Spinal cord (tissue), 10 donors: ENCODE data around the gene HCN1. TPM values are rescaled to one million over a fixed set of nuclear protein-coding genes. Genes with fewer than 3 reads are reported as not detected.
"Not testable (repeated sequence)": the region's sequence is repeated elsewhere in the genome, so short reads cannot be mapped to it uniquely, and the experiment has no call there.

Experiments used
- DNase-seq, 6 donors: peaks; one replicate each; pipeline versions ENCODE4 v3.0.0 to v3.0.0-alpha.2; 2013 to 2015; ENCODE audit warnings: low spot score in 6 of 6, low read depth in 4 of 6
- H3K27ac ChIP-seq: one replicate; pipeline ENCODE4 v1.5.1; 2013; ENCODE audit warnings: low read depth, low read length, control low read depth
- H3K27me3 ChIP-seq: one replicate; pipeline ENCODE4 v1.6.1; 2013; ENCODE audit warnings: low read length; ENCODE audit not compliant: control insufficient read depth, insufficient read depth
- H3K36me3 ChIP-seq: one replicate; pipeline ENCODE4 v1.6.1; 2013; ENCODE audit warnings: low read length; ENCODE audit not compliant: control insufficient read depth, insufficient read depth
- H3K4me1 ChIP-seq: one replicate; pipeline ENCODE4 v1.6.1; 2013; ENCODE audit warnings: low read length; ENCODE audit not compliant: control insufficient read depth, insufficient read depth
- H3K4me3 ChIP-seq: one replicate; pipeline ENCODE4 v1.5.1; 2013; ENCODE audit warnings: low read depth, low read length, control low read depth
- H3K9me3 ChIP-seq: one replicate; pipeline ENCODE4 v1.6.1; 2013; ENCODE audit warnings: low read length; ENCODE audit not compliant: control insufficient read depth, insufficient read depth
- WGBS: methylation state at CpG from one replicate; pipeline ENCODE4 v1.1.5; 2013; ENCODE audit warnings: missing lambda C conversion rate; ENCODE audit not compliant: insufficient coverage; 5-methylcytosine and 5-hydroxymethylcytosine counted together
- polyA plus RNA-seq, 2 donors: library from polyadenylated mRNA; unstranded; fragments of 120-200 nt; gene quantifications; one replicate each; pipeline ENCODE4 v1.2.1, GENCODE V29; 2013; ENCODE audit not compliant: insufficient read length in 2 of 2
- total RNA-seq, 2 donors: library from RNA; depleted of rRNA in 1 of 2; stranded (reverse); fragments of 120-200 nt in 1 of 2; fragments of >200 nt in 1 of 2; gene quantifications; one replicate each; pipeline versions ENCODE4 v1.2.3 to v1.2.4, GENCODE V29; 2013 to 2014
- donor health status: healthy.

Gene HCN1
- total and polyA plus RNA-seq, 4 donors, result 1.9 to 16.7 (median 7.7) TPM

- DNase-seq, H3K27me3 ChIP-seq, H3K9me3 ChIP-seq, H3K27ac ChIP-seq, H3K4me1 ChIP-seq, H3K36me3 ChIP-seq, H3K4me3 ChIP-seq: not testable (repeated sequence)
- 97% methylated on average over 6 of the region's 8 CpGs for WGBS
Observed at GRCh38 chr5:45371423-45371822, 324.8 kb downstream of the HCN1 start.

- H3K9me3 ChIP-seq, result no peaks in the 10 kb centered on the region
- H3K4me1 ChIP-seq, result no peaks in the 10 kb centered on the region
- no peaks in the 10 kb centered on the region for H3K27me3 ChIP-seq
- whole genome bisulfite sequencing, result 80% methylated on average over 1 of the region's 3 CpGs
- no peak overlapping the region for H3K4me3 ChIP-seq
- no peak for DNase-seq
- no peak overlapping the region for H3K27ac ChIP-seq
- H3K36me3 ChIP-seq, result no peaks in the 10 kb centered on the region
Observed at GRCh38 chr5:45355189-45355992, 340.8 kb downstream of the HCN1 start.

DNA sequence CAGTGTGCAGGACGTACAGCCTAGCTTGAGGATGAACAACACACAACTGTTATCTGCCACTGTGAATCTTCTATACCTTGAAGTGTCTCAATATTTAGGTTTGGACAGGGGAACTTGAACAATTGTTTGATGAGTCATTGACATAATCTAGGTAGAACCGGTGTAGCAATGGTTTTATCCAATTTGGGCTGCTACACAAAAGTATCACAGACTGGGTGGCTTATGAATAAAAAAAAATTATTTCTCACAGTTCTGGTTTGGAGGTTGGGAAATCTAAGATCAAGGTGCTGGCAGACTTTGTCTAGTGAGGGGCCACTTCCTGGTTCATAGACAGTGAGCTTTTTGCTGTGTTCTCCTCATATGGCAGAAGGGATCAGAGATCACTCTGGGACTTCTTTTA lies 359.7 kb downstream of the HCN1 start:
- WGBS, result 89% methylated on average over 1 of the region's 2 CpGs

DNA sequence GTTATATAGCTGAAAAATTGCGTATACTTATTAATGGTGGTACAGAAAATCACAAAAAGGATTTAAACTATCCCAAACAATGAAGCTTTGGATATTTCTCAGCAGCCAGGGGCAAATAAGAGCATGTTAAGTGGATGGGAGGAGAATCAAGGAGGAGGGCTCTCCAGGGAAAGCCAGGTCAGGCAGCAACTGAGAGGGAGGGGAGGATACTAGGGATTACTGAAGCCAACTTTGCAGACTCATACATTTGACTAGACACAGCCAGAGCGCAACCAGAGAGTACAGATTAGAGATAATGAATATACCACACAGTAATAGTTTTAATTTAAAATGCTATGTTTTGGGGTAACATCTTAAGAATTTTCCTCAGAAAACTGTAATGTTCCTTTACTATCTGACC lies 360.2 kb downstream of the HCN1 start:
- no peaks in the 10 kb centered on the region for H3K4me1 ChIP-seq
- no peaks in the 10 kb centered on the region for H3K9me3 ChIP-seq
- no peak overlapping the region for H3K4me3 ChIP-seq
- no peak for DNase-seq
- H3K27me3 ChIP-seq, result no peaks in the 10 kb centered on the region
- H3K27ac ChIP-seq, result no peak overlapping the region
- WGBS, result no CpG with 5 or more reads among the region's 2 CpGs
- no peaks in the 10 kb centered on the region for H3K36me3 ChIP-seq

More for the DNA sequence above, 359.7 kb downstream of the HCN1 start:
- no peak for DNase-seq
- no peak overlapping the region for H3K27ac ChIP-seq
- no peaks in the 10 kb centered on the region for H3K9me3 ChIP-seq
- H3K4me1 ChIP-seq, result no peaks in the 10 kb centered on the region
- no peaks in the 10 kb centered on the region for H3K36me3 ChIP-seq
- H3K4me3 ChIP-seq, result no peak overlapping the region
- no peaks in the 10 kb centered on the region for H3K27me3 ChIP-seq

GRCh38 chr5:45335346-45335745 lies 360.8 kb downstream of the HCN1 start:
- no peak for DNase-seq
- H3K4me1 ChIP-seq, result no peaks in the 10 kb centered on the region
- no peaks in the 10 kb centered on the region for H3K36me3 ChIP-seq
- no peaks in the 10 kb centered on the region for H3K27me3 ChIP-seq
- no peak overlapping the region for H3K27ac ChIP-seq
- H3K9me3 ChIP-seq, result no peaks in the 10 kb centered on the region
- H3K4me3 ChIP-seq, result no peak overlapping the region

- no CpG with 5 or more reads among the region's 1 CpG for WGBS
- Histone ChIP-seq H3K27ac (no peak overlapping the region), H3K9me3 (no peaks in the 10 kb centered on the region), H3K36me3 (no peaks in the 10 kb centered on the region), H3K4me1 (no peaks in the 10 kb centered on the region), H3K4me3 (no peak overlapping the region), H3K27me3 (no peaks in the 10 kb centered on the region)
- no peak for DNase-seq
Observed at GRCh38 chr5:45334939-45335338, 361.2 kb downstream of the HCN1 start.

GRCh38 chr5:45312627-45313026 lies 383.6 kb downstream of the HCN1 start:
- 77% methylated on average over 6 of the region's 8 CpGs for WGBS
- not testable (repeated sequence) for H3K27ac ChIP-seq, H3K9me3 ChIP-seq, H3K4me3 ChIP-seq, H3K4me1 ChIP-seq, DNase-seq, H3K36me3 ChIP-seq, H3K27me3 ChIP-seq

DNA sequence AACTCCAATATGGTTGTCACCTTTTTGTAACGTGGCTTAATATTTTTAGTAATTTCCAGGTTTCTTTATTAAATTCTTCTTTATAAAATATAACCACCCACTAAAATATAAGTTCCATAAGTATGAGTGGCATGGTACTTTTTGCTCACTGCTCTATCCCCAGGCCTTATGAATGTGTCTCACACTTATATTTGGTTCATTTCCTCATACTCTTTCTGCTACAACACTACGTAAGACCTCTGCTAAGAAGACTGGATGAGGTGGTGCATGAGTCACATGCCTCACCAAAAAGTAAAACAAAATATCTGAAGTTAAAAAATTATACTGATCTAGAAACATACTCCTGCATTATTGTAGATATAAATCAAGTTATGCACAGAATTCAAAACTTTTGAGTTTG lies 400.9 kb downstream of the HCN1 start:
- no peaks in the 10 kb centered on the region for H3K9me3 ChIP-seq
- no CpG with 5 or more reads among the region's 2 CpGs for WGBS

DNA sequence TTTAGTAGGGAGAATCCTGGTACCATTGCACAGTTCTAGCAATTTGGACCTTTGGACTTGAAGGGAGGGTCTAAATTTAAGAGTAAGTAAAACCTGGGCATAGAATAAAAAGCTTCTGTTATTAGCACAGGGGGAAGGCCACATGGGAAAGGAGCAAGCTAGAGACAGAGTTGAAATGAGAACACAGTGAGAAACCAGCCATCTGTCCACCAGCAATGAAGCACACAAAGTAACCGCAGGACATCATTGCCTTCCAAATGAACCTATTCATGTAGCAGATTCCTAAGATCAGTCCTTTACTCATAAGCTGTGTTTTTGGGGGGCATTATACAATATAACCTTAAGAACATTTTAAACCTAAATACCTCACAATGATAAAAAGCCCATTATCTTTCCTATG lies 407.4 kb downstream of the HCN1 start:
- Histone ChIP-seq H3K27ac (no peak overlapping the region), H3K9me3 (no peaks in the 10 kb centered on the region)
- no CpG with 5 or more reads among the region's 1 CpG for WGBS

More for the DNA sequence above, 400.9 kb downstream of the HCN1 start:
- H3K27me3 ChIP-seq, result no peaks in the 10 kb centered on the region
- H3K4me1 ChIP-seq, result no peaks in the 10 kb centered on the region
- no peak overlapping the region for H3K27ac ChIP-seq
- DNase-seq, result no peak
- H3K4me3 ChIP-seq, result no peak overlapping the region
- H3K36me3 ChIP-seq, result no peaks in the 10 kb centered on the region

DNA sequence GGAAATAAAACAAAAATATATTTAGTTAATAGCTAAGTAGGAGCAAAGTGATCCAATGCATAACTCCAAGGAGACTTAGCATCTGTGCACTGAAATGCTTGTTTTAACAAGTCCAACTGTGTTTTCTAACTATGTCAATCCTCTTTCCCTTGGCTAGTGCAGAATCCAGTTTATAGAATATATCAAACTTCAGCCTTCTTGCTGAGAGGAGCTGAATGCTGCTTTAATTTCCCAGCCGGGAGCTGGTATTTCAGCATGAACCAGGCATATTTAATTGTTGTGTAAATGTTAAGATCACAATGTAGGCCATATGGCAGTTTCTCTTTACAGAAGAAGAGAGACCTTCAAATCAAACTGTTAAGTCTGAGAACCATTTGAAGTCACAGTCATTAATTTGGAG lies 411.7 kb downstream of the HCN1 start:
- Histone ChIP-seq H3K4me3 (no peak overlapping the region), H3K4me1 (no peaks in the 10 kb centered on the region), H3K36me3 (no peaks in the 10 kb centered on the region), H3K27ac (no peak overlapping the region), H3K9me3 (no peaks in the 10 kb centered on the region), H3K27me3 (no peaks in the 10 kb centered on the region)
- WGBS, result no CpG with 5 or more reads among the region's 1 CpG
- peak in 2 of 6 donors; percentile 35 to 63 for DNase-seq

More for the DNA sequence above, 407.4 kb downstream of the HCN1 start:
- no peak overlapping the region for H3K4me3 ChIP-seq
- no peaks in the 10 kb centered on the region for H3K4me1 ChIP-seq
- no peaks in the 10 kb centered on the region for H3K36me3 ChIP-seq
- no peaks in the 10 kb centered on the region for H3K27me3 ChIP-seq
- peak in 2 of 6 donors; percentile 19 to 47 for DNase-seq
